ENCODE data around the gene GNAI2.

Gene GNAI2

GRCh38 chr3:50259432-50260026, 23.5 kb downstream of the GNAI2 start:
- no peaks in the 10 kb centered on the region for H3K27me3 ChIP-seq (ENCODE audit: control insufficient read depth, low read length)
- H3K27ac ChIP-seq (ENCODE audit: low read depth, low read length), result no peak overlapping the region
- TF ChIP-seq EZH2phosphoT487 (IDR thresholded peaks at IDR 0.05; ENCODE audit: borderline replicate concordance, low read length) (no peak), CTCF (IDR thresholded peaks at IDR 0.05; ENCODE audit: low read depth, low read length, poor library complexity, severe bottlenecking) (no peak)
- no peaks in the 10 kb centered on the region for H3K9me2 ChIP-seq (replicated peaks; ENCODE audit: control insufficient read depth, low read length)
- H3K9me3 ChIP-seq (ENCODE audit: control insufficient read depth, insufficient read depth, low read length), result no peaks in the 10 kb centered on the region
- H4K20me1 ChIP-seq (ENCODE audit: control insufficient read depth, insufficient read depth, low read depth, low read length), result no peaks in the 10 kb centered on the region
- H3K4me3 ChIP-seq (ENCODE audit: low read length), result peak overlapping the region; percentile 66
- no peaks in the 10 kb centered on the region; the same call in 1 of the 2 replicates for H3F3A ChIP-seq (ENCODE audit: control insufficient read depth, insufficient read depth)
- no peaks in the 10 kb centered on the region for H3K79me2 ChIP-seq (ENCODE audit: control insufficient read depth, low read length)
- H3K4me1 ChIP-seq (ENCODE audit: control insufficient read depth, low read length), result peaks cover 10% of the 10 kb centered on the region
- peaks cover 30% of the 10 kb centered on the region for H3K36me3 ChIP-seq (ENCODE audit: control insufficient read depth, low read length)
- H3K4me2 ChIP-seq (ENCODE audit: low read length), result peak overlapping the region; percentile 69

GRCh38 chr3:50260027-50260941, 24.3 kb downstream of the GNAI2 start:
- H3F3A ChIP-seq (ENCODE audit: control insufficient read depth, insufficient read depth), result no peaks in the 10 kb centered on the region; the same call in 1 of the 2 replicates
- peak overlapping the region; percentile 66 for H3K4me3 ChIP-seq (ENCODE audit: low read length)
- H3K27me3 ChIP-seq (ENCODE audit: control insufficient read depth, low read length), result no peaks in the 10 kb centered on the region
- peaks cover 23% of the 10 kb centered on the region for H3K36me3 ChIP-seq (ENCODE audit: control insufficient read depth, low read length)
- no peak overlapping the region for H3K27ac ChIP-seq (ENCODE audit: low read depth, low read length)
- TF ChIP-seq CTCF (IDR thresholded peaks at IDR 0.05; ENCODE audit: low read depth, low read length, poor library complexity, severe bottlenecking) (peak; percentile 90), EZH2phosphoT487 (IDR thresholded peaks at IDR 0.05; ENCODE audit: borderline replicate concordance, low read length) (no peak)
- H3K4me1 ChIP-seq (ENCODE audit: control insufficient read depth, low read length), result peaks cover 10% of the 10 kb centered on the region
- no peaks in the 10 kb centered on the region for H3K9me2 ChIP-seq (replicated peaks; ENCODE audit: control insufficient read depth, low read length)
- H3K4me2 ChIP-seq (ENCODE audit: low read length), result peak overlapping the region; percentile 69
- H3K79me2 ChIP-seq (ENCODE audit: control insufficient read depth, low read length), result no peaks in the 10 kb centered on the region
- no peaks in the 10 kb centered on the region for H4K20me1 ChIP-seq (ENCODE audit: control insufficient read depth, insufficient read depth, low read depth, low read length)
- H3K9me3 ChIP-seq (ENCODE audit: control insufficient read depth, insufficient read depth, low read length), result no peaks in the 10 kb centered on the region

GRCh38 chr3:50260942-50261441, 25.0 kb downstream of the GNAI2 start:
- no peaks in the 10 kb centered on the region; the same call in 1 of the 2 replicates for H3F3A ChIP-seq (ENCODE audit: control insufficient read depth, insufficient read depth)

More at GRCh38 chr3:50260942-50261441, 25.0 kb downstream of the GNAI2 start:
- Histone ChIP-seq H3K4me1 (ENCODE audit: control insufficient read depth, low read length) (peaks cover 10% of the 10 kb centered on the region), H3K36me3 (ENCODE audit: control insufficient read depth, low read length) (peaks cover 20% of the 10 kb centered on the region), H3K9me3 (ENCODE audit: control insufficient read depth, insufficient read depth, low read length) (no peaks in the 10 kb centered on the region), H3K79me2 (ENCODE audit: control insufficient read depth, low read length) (no peaks in the 10 kb centered on the region), H3K9me2 (replicated peaks; ENCODE audit: control insufficient read depth, low read length) (no peaks in the 10 kb centered on the region), H3K27ac (ENCODE audit: low read depth, low read length) (no peak overlapping the region), H3K27me3 (ENCODE audit: control insufficient read depth, low read length) (no peaks in the 10 kb centered on the region; the same call in 1 of the 2 replicates), H4K20me1 (ENCODE audit: control insufficient read depth, insufficient read depth, low read depth, low read length) (no peaks in the 10 kb centered on the region), H3K4me3 (ENCODE audit: low read length) (no peak overlapping the region), H3K4me2 (ENCODE audit: low read length) (0 out of 2 replicates have a peak overlapping the region, but pooled peaks have one; percentile 69)
- TF ChIP-seq CTCF (IDR thresholded peaks at IDR 0.05; ENCODE audit: low read depth, low read length, poor library complexity, severe bottlenecking), result no peak
- no peak for TF ChIP-seq EZH2phosphoT487 (IDR thresholded peaks at IDR 0.05; ENCODE audit: borderline replicate concordance, low read length)
